ENCODE results near the gene CLMN. TPM values are rescaled to one million over a fixed set of nuclear protein-coding genes. Genes with fewer than 3 reads are reported as not detected.

Gene CLMN
- polyA plus RNA-seq, 3 donors, result 22.0 to 33.7 (median 23.2) TPM

GRCh38 chr14:95183082-95183481, 136.6 kb downstream of the CLMN start:
- Histone ChIP-seq H3K4me2 (replicated peaks; ENCODE audit: extremely low read depth, low read length, poor library complexity, severe bottlenecking) (peak overlapping the region; percentile 51), H3K27ac (ENCODE audit: low read depth in 1 of 2, low read length in 2 of 2) (peak overlapping the region; percentile 13 to 96), H2AFZ (ENCODE audit: insufficient read depth, low read depth, low read length, poor library complexity, severe bottlenecking) (peak overlapping the region; percentile 55), H3K4me1 (ENCODE audit: control insufficient read depth in 1 of 2, insufficient read depth in 2 of 2, low read length in 2 of 2) (peaks cover 54 to 57% of the 10 kb centered on the region in 2 donors), H3K9ac (ENCODE audit: insufficient read depth, low read length, poor library complexity, severe bottlenecking) (no peak overlapping the region), H3K36me3 (replicated peaks in 1 of 2; ENCODE audit: control insufficient read depth in 1 of 2, insufficient read depth in 2 of 2, low read length in 2 of 2) (no peaks in the 10 kb centered on the region), H3K4me3 (replicated peaks in 1 of 3; ENCODE audit: low read depth in 2 of 3, low read length in 3 of 3) (peak overlapping the region in 1 of 3 experiments; percentile 46), H3K79me2 (ENCODE audit: insufficient read depth, low read length) (peaks cover 15% of the 10 kb centered on the region), H3K9me3 (replicated peaks in 1 of 2; ENCODE audit: control insufficient read depth in 1 of 2, insufficient read depth in 1 of 2, low read length in 2 of 2) (peaks cover 0 to 5% of the 10 kb centered on the region in 2 donors), H4K20me1 (ENCODE audit: insufficient read depth, low read length) (no peaks in the 10 kb centered on the region), H3K27me3 (ENCODE audit: control insufficient read depth in 2 of 2, insufficient read depth in 2 of 2, low read length in 2 of 2) (no peaks in the 10 kb centered on the region)
- Mint-ChIP-seq H3K27ac (peak overlapping the region in 5 of 7 donors; percentile 56 to 99 (median 68)), H3K4me3 (no peak overlapping the region), H3K4me1 (peaks cover 55% of the 10 kb centered on the region), H3K27me3 (ENCODE audit: low read depth in 3 of 3) (peaks cover 0 to 2% (median 1%) of the 10 kb centered on the region in 3 donors), H3K9me3 (peaks cover 0 to 7% (median 1%) of the 10 kb centered on the region in 7 donors), H3K36me3 (peaks cover 20 to 22% of the 10 kb centered on the region in 2 donors)
- TF ChIP-seq CTCF (IDR thresholded peaks at IDR 0.05), result no peak
- WGBS (ENCODE audit: insufficient coverage), result 100% methylated on average over 1 of the region's 1 CpG
- intact Hi-C loops (cut with micrococcal nuclease), result loop anchor here in 1 of 2 donors (10.0 kb wide), 1 partner anchor 142 kb away; no protein-coding TSS in a partner anchor
- no peak for DNase-seq

GRCh38 chr14:95182379-95182778, 137.3 kb downstream of the CLMN start:
- no peak for DNase-seq
- Histone ChIP-seq H3K36me3 (replicated peaks in 1 of 2; ENCODE audit: control insufficient read depth in 1 of 2, insufficient read depth in 2 of 2, low read length in 2 of 2) (no peaks in the 10 kb centered on the region), H3K4me1 (ENCODE audit: control insufficient read depth in 1 of 2, insufficient read depth in 2 of 2, low read length in 2 of 2) (peaks cover 48 to 50% of the 10 kb centered on the region in 2 donors), H3K27me3 (ENCODE audit: control insufficient read depth in 2 of 2, insufficient read depth in 2 of 2, low read length in 2 of 2) (no peaks in the 10 kb centered on the region), H3K9me3 (replicated peaks in 1 of 2; ENCODE audit: control insufficient read depth in 1 of 2, insufficient read depth in 1 of 2, low read length in 2 of 2) (no peaks in the 10 kb centered on the region), H3K4me2 (replicated peaks; ENCODE audit: extremely low read depth, low read length, poor library complexity, severe bottlenecking) (no peak overlapping the region), H3K9ac (ENCODE audit: insufficient read depth, low read length, poor library complexity, severe bottlenecking) (no peak overlapping the region), H2AFZ (ENCODE audit: insufficient read depth, low read depth, low read length, poor library complexity, severe bottlenecking) (no peak overlapping the region), H3K79me2 (ENCODE audit: insufficient read depth, low read length) (peaks cover 15% of the 10 kb centered on the region), H3K27ac (ENCODE audit: low read depth in 1 of 2, low read length in 2 of 2) (peak overlapping the region in 1 of 2 donors; percentile 96), H4K20me1 (ENCODE audit: insufficient read depth, low read length) (no peaks in the 10 kb centered on the region), H3K4me3 (replicated peaks in 1 of 3; ENCODE audit: low read depth in 2 of 3, low read length in 3 of 3) (no peak overlapping the region)
- peaks cover 51% of the 10 kb centered on the region for H3K4me1 Mint-ChIP-seq
- peaks cover 13 to 16% of the 10 kb centered on the region in 2 donors for H3K36me3 Mint-ChIP-seq
- H3K4me3 Mint-ChIP-seq, result no peak overlapping the region
- peaks cover 0 to 2% (median 1%) of the 10 kb centered on the region in 3 donors for H3K27me3 Mint-ChIP-seq (ENCODE audit: low read depth in 3 of 3)
- H3K9me3 Mint-ChIP-seq, result peaks cover 0 to 3% (median 0%) of the 10 kb centered on the region in 7 donors
- no peak for TF ChIP-seq CTCF (IDR thresholded peaks at IDR 0.05)
- 100% methylated on average over 1 of the region's 8 CpGs for WGBS (ENCODE audit: insufficient coverage)
- no peak overlapping the region for H3K27ac Mint-ChIP-seq
- intact Hi-C loops (cut with micrococcal nuclease), result loop anchor here in 1 of 2 donors (10.0 kb wide), 1 partner anchor 142 kb away; no protein-coding TSS in a partner anchor
